HG03025 (cell line): ENCODE measurements around the gene ZFYVE28.

Source experiments
- ATAC-seq: cut with Tn5 transposase; IDR thresholded peaks from one replicate; pipeline ENCODE4 v1.9.1; 2021; ENCODE audit warnings: mild to moderate bottlenecking, moderate library complexity; ENCODE audit not compliant: unreplicated experiment, low FRiP score

The ZFYVE28 gene

DNA sequence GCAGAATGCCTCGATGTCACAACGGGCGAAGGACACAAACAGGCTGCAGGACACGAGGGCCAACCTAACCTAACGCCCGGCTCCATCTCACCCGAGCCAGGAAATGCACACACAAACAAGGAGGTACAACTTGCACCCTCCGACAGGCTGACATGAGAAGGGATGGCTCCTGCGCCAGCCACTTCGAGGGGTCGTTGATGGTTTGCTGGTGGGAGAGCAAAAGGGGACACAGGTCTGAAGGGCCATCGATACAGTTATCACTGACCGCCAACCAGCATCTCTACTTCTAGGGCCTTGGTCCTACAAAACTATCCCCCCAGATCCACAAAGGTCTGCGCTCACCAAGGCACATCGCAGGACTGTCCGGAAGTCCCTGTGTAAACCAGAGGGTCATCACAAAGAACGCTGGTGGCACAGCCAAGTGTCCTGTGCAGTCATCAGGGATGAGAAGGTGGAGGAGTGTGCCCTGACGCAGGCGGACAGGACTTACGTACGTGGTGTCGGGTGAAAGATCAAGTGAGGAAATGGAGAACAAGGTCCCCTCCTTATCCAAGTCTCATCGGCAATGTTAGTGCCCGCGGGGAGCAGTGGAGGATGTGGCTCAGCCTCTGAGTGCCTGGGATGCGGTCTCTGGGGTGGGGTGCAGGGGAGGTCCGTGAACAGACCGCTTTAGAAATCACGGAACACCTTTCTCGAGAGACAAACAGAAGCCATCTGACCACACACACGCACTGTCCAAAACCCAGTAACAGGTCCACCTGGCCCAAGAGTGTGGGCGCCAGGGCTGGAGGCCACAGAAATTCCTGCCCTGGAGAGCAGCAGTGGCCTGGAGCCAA, 163.6 kb downstream of the ZFYVE28 start:
- ATAC-seq, result no peak

DNA sequence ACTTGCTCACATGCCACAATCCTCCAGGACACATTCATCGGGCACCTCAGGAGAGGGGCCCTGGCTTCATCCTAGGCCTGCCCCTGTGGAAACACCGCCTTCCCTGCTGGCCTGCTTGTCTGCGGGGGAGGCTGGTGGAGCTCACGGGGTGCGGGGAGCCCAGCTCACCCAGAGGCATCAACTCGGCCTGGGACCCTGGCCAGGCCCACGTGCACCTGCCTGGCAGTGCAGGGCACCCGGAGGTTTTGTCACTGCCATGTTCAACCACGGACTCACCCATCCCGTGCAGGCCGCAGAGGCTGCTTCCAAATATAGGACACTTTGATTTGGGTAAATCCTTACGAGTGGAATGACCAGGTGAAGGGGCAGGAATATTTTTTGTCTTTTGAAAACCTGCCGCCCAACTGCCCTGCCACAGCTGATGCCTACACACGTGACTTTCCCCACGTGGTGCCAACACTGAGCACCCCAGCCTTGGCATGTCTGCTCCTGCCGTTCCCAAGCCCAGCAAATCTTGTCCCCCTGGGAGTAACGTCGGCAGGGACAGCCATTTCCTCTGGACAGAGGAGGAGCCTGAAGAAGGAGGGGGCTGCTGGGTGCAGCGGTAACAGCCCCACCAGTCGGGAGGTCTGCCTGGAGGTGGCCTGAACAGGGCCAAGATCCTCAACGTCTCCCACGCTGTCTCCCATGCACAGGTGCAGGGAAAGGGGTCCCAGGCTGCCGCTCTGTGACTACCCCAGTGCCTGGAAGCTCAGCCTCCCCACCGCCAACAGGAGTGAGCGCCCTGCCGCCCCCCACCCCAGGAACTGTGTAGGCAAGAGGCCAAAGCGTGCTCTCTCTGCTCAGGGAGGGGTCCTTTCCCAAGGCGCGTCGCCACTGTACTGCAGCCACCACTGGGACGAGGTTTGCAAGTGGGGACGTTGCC, 165.0 kb downstream of the ZFYVE28 start:
- ATAC-seq, result no peak

- ATAC-seq, result no peak
Measured at GRCh38 chr4:2252530-2253091, 165.8 kb downstream of the ZFYVE28 start.

DNA sequence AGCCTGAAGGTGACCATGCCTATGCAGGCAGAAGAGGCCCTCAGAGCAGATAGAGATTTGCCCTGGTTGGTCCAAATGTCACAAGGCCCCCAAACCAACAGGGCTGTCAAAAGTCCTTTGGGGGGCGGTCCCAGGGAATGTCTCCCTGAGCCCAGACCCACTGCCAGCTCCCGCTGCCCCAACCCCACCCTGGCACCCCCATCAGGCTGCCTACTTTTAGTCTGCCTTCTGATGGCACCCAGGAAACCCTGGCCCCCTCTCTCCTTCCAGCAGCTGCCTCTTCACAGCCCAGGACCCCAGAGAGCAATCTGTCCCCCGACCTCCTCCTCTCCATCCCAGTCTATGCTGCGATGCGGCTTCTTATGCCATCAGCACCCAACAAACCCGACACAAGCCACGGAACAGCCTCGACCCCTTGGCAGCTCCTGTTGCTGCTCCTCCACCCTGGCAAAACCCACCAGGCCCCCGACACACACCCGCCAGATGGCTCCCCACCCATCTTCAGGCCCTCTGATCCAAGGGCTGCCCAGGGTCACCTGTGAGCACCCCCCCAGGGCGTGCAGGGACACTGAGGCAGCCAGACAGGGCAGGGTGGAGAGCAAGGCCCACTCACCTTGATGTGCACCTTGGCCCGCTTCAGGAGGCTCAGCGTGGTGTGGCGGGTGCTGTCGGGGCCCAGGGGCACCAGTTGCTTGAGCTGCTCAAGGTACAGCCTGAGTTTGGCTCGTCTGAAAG, 166.5 kb downstream of the ZFYVE28 start:
- no peak for ATAC-seq

GRCh38 chr4:2251073-2251794, 167.2 kb downstream of the ZFYVE28 start:
- no peak for ATAC-seq

- ATAC-seq, result no peak
Measured at GRCh38 chr4:2250357-2251072, 167.9 kb downstream of the ZFYVE28 start.

GRCh38 chr4:2249526-2250356, 168.7 kb downstream of the ZFYVE28 start:
- ATAC-seq, result no peak

GRCh38 chr4:2248821-2249261, 169.6 kb downstream of the ZFYVE28 start:
- no peak for ATAC-seq

GRCh38 chr4:2248044-2248780, 170.2 kb downstream of the ZFYVE28 start:
- ATAC-seq, result no peak

DNA sequence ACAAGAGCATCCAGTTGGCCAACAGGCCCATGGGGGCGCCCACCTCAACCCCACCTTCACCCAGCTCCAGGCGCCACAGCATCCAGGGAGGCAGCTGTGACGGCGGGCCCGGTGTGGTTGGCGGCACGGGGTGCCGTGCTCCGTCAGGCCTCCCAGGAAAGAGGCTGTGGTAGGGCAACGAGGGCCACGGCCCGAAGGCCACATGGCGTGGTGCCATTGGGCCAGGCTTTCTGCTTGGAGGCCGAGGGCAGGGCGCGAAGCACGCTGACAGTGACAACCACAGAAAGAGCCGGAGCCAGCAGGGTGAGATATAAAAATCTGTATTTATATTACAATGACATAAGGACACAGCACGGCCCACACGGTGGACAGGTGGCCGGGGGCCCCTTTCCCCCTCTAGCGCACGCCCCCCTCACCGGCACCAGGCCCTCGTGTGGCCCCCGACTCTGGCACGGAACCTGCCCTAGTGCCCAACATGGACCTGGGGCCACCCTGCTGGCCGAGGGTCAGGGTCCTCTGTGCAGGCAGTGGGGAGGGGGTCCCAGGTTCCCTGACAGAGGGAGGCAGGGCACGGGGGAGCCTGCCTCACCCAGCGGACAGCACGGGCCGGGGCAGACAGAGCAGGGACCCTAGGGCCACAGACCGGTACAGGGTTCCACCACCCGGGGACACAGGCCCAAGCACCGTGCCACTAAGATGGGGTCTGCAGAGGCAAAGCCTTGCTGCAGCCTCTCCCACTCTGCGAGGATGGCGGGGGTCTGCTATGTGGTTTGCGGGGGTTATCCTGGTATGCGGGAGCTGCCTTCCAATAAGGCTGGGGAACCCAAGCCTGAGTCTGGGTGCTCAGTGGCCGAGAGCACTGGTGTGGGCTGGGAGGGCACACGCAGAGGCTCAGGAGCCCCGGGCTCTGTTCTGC, 171.1 kb downstream of the ZFYVE28 start:
- no peak for ATAC-seq

GRCh38 chr4:2246384-2247127, 171.9 kb downstream of the ZFYVE28 start:
- no peak for ATAC-seq

DNA sequence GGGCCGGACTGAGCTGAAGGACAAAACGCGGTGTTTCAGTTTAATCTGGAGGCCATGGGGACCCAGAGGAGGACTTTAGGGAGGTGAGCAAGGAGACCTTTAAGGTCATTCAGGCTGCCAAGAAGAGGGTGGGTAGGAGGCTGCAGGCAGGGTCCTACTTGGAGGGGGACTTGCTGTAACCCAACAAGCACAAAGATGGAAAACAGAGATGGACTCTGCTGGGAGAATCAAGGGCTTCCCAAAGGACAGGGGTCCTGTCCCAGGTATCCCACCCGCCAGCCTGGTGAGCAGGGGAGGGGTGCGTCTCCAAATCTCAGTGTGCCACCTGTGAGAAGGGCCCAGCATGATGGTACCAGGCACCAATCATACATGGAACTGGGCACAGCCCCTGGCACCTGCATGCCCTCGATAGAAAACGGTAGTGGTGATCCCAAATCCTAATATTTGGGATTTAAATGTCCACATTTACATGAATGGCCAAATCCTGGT, 172.6 kb downstream of the ZFYVE28 start:
- no peak for ATAC-seq

GRCh38 chr4:2245057-2245786, 173.2 kb downstream of the ZFYVE28 start:
- no peak for ATAC-seq

DNA sequence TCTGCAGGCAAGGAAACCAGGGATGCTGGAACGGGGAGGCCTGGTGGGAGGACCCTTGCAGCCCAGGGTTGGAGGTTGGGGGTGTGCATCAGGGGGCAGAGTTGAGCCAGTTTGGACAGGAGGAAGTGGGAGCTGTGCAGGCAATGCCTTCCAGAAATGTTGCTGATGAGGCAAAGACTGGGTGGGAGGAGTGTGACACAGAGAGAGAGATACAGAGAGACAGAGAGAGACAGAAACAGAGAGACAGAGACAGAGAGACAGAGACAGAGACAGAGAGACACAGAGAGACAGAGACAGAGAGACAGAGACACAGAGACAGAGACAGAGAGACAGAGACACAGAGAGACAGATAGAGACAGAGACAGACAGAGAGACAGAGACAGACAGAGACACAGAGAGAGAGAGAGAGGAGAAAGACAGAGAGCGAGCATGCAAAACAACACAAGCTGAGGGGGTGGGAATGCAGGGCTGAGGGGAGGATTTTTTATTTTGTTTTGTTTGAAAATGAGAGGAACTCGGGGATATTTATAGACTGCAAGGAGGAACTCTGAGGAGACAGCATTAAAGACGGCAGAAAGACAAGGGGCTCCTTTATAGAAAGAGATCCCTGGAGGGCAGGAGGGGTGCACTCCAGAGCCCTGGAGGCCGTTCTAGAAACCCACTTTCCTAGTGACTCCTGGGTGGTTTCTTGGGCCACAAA, 174.6 kb downstream of the ZFYVE28 start:
- ATAC-seq, result no peak
